ENCODE measurements around the gene TMEM169. TPM values are rescaled to one million over a fixed set of nuclear protein-coding genes. Genes with fewer than 3 reads are reported as not detected.
A peak's percentile ranks its signal among the peaks of the same experiment; 100 is the strongest.

TMEM169 gene
- total and polyA plus RNA-seq, 10 of the 15 experiments (the other 5 are each of a cell fraction or from before 2014, with no cell fraction given) = 0.23 to 3.2 (median 2.3) TPM

DNA sequence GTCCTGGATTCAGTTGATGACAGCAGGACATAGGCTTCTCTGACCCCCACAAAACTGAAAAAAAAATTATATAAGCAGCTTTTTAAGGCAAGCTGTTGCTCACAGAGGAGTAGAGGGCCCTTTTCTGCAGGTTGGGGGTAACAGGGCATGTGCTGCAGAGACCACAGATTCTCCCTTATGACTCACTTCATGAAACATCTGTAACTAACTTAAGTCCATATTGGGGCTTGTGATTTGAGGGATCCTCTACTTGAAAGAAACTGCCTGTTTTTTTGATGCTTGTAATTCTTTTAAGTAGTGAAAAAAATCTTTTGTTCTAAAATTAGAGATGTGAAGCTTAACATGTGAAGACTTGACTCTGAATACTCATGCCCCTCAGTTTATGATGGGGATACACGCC, 60.8 kb downstream of the TMEM169 start (continued):
- TF ChIP-seq, protein P1, sequence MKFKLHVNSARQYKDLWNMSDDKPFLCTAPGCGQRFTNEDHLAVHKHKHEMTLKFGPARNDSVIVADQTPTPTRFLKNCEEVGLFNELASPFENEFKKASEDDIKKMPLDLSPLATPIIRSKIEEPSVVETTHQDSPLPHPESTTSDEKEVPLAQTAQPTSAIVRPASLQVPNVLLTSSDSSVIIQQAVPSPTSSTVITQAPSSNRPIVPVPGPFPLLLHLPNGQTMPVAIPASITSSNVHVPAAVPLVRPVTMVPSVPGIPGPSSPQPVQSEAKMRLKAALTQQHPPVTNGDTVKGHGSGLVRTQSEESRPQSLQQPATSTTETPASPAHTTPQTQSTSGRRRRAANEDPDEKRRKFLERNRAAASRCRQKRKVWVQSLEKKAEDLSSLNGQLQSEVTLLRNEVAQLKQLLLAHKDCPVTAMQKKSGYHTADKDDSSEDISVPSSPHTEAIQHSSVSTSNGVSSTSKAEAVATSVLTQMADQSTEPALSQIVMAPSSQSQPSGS (IDR thresholded peaks at IDR 0.05; ENCODE audit: low read length) = peak; percentile 83
- TF ChIP-seq JUNB (IDR thresholded peaks at IDR 0.05) = peak; percentile 95
- peak; percentile 71 for TF ChIP-seq MXI1 (IDR thresholded peaks at IDR 0.05; ENCODE audit: low read depth, low read length)
- TF ChIP-seq SKIL (IDR thresholded peaks at IDR 0.05; ENCODE audit: low read depth, poor library complexity, severe bottlenecking) = peak; percentile 75
- no peak for TF ChIP-seq YY1 (IDR thresholded peaks at IDR 0.05; ENCODE audit: low read depth, low read length)
- TF ChIP-seq TCF12 (IDR thresholded peaks at IDR 0.05; ENCODE audit: low read depth, low read length) = peak; percentile 87
- TF ChIP-seq EZH2 (IDR thresholded peaks at IDR 0.05; ENCODE audit: borderline replicate concordance, control insufficient read depth, low read depth, low read length) = no peak
- TF ChIP-seq CBFB (IDR thresholded peaks at IDR 0.05; ENCODE audit: low read depth) = peak; percentile 70; the same call in 1 of the 2 replicates
- peak; percentile 70; the same call in 1 of the 2 replicates for TF ChIP-seq CBX5 (IDR thresholded peaks at IDR 0.05; ENCODE audit: low read depth)
- peak; percentile 67 for TF ChIP-seq CREB1 (IDR thresholded peaks at IDR 0.05; ENCODE audit: low read depth)

GRCh38 chr2:216144372-216144771, 62.7 kb downstream of the TMEM169 start:
- Histone ChIP-seq H3K36me3 (ENCODE audit: control insufficient read depth in 2 of 2, insufficient read depth in 2 of 2, low read length in 1 of 2) (peaks cover 17 to 28% of the 10 kb centered on the region in 2 experiments), H3K4me1 (ENCODE audit: control insufficient read depth, insufficient read depth, low read length) (peaks cover 17% of the 10 kb centered on the region), H3K27me3 (replicated peaks in 1 of 2; ENCODE audit: control insufficient read depth in 2 of 2, insufficient read depth in 2 of 2, low read length in 1 of 2) (no peaks in the 10 kb centered on the region), H4K20me1 (ENCODE audit: control insufficient read depth, insufficient read depth) (no peaks in the 10 kb centered on the region), H3K4me2 (ENCODE audit: control insufficient read depth, insufficient read depth) (no peak overlapping the region), H3K27ac (ENCODE audit: control insufficient read depth, insufficient read depth) (no peak overlapping the region), H3K9ac (ENCODE audit: control insufficient read depth, insufficient read depth, low read length) (no peak overlapping the region), H3K79me2 (ENCODE audit: control insufficient read depth, insufficient read depth, low read length) (peaks cover 11% of the 10 kb centered on the region), H3K4me3 (no peak overlapping the region), H2AFZ (ENCODE audit: control insufficient read depth, low read depth, low read length) (no peak overlapping the region), H3K9me3 (replicated peaks; ENCODE audit: control insufficient read depth, insufficient read depth, low read length) (no peaks in the 10 kb centered on the region)
- no peak for ATAC-seq
- BruUV-seq (replicated peaks) = no TSS peak
- ChIA-PET SMC1A (ENCODE audit: uncharacterized antibody, unreplicated experiment) (interaction anchor here (0.6 kb wide), 1 partner anchor 79 kb away, joined by 3 read pairs; no protein-coding TSS in a partner anchor), POLR2A (no interaction called here), CTCF (no interaction called here), RAD21 (ENCODE audit: unreplicated experiment) (no interaction called here)
- TF ChIP-seq ATF7 (IDR thresholded peaks at IDR 0.05; ENCODE audit: low read depth) (no peak), KAT2A (conservative IDR thresholded peaks at IDR 0.05; ENCODE audit: control insufficient read depth, low read depth, low read length) (no peak), YBX1 (IDR thresholded peaks at IDR 0.05) (no peak), EED (IDR thresholded peaks at IDR 0.05; ENCODE audit: low read depth) (no peak), MEF2B (IDR thresholded peaks at IDR 0.05; ENCODE audit: partially characterized antibody, poor library complexity, severe bottlenecking) (no peak), BRCA1 (IDR thresholded peaks at IDR 0.05; ENCODE audit: low read depth, low read length) (no peak), ZBED1 (IDR thresholded peaks at IDR 0.05; ENCODE audit: borderline replicate concordance) (no peak), NR2C1 (IDR thresholded peaks at IDR 0.05) (no peak), HCFC1 (IDR thresholded peaks at IDR 0.05; ENCODE audit: low read length) (no peak), HDAC6 (IDR thresholded peaks at IDR 0.05; ENCODE audit: unreplicated experiment) (no peak)
- TF ChIP-seq, protein P2, sequence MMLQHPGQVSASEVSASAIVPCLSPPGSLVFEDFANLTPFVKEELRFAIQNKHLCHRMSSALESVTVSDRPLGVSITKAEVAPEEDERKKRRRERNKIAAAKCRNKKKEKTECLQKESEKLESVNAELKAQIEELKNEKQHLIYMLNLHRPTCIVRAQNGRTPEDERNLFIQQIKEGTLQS (IDR thresholded peaks at IDR 0.05; ENCODE audit: borderline replicate concordance, extremely low read depth, low read depth, low read length) = no peak
- in situ Hi-C loops (cut with MboI) = no loop called here
- WGBS (ENCODE audit: insufficient coverage, insufficient replicate concordance, low lambda C conversion rate, missing lambda C conversion rate) = 88% methylated on average over 1 of the region's 1 CpG
- DNase-seq (ENCODE audit: low read depth, low spot score) = no peak
- intact Hi-C loops (cut with micrococcal nuclease; ENCODE audit: unreplicated experiment) = no loop called here
- no peak for FAIRE-seq
